ENCODE measurements around the gene TSPAN13. TPM values are rescaled to one million over a fixed set of nuclear protein-coding genes. Genes with fewer than 3 reads are reported as not detected.

Gene TSPAN13
- total and polyA plus RNA-seq, 2 donors (not counting 1 experiment from before 2014, with no cell fraction given) = 23.0 to 26.2 TPM

DNA sequence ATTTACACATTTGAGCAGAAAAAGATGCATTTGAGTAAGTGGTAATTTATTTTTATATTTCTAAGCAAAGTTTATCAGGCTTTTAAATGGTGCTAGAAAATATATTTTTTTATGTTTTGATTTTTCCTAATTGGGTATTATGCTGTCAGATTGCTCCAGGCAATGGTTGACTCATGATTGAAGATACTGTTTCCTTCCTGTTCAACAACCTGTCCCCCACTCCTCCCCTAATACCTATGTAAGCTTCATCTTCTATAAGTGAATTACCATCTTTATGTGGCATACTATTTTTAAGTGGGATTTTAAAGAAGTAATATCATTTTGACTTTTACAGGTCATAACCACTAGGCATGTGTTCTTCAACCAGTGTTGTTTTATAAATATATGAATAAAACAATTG is 21.4 kb downstream of the TSPAN13 start:
- Mint-ChIP-seq H3K4me3 (no peak overlapping the region), H3K9me3 (ENCODE audit: insufficient read depth) (no peaks in the 10 kb centered on the region), H3K4me1 (peaks cover 54% of the 10 kb centered on the region), H3K27ac (no peak overlapping the region), H3K27me3 (no peaks in the 10 kb centered on the region)
- ChIA-PET CTCF (interaction anchor here (1.5 kb wide), 1 partner anchor 25 kb away, joined by 3 read pairs; no protein-coding TSS in a partner anchor), POLR2A (no interaction called here)
- no peaks in the 10 kb centered on the region for H3K9me3 ChIP-seq (ENCODE audit: control extremely low read depth in 1 of 3, control insufficient read depth in 2 of 3, insufficient read depth in 1 of 3, low read length in 2 of 3)
- no peak overlapping the region for H3K4me3 ChIP-seq (ENCODE audit: control extremely low read depth in 1 of 5, extremely low read depth in 1 of 5, insufficient read depth in 1 of 5, low read depth in 2 of 5, low read length in 4 of 5)
- H3K79me2 ChIP-seq (ENCODE audit: control insufficient read depth, insufficient read depth, low read length) = peaks cover 79% of the 10 kb centered on the region
- no peaks in the 10 kb centered on the region for H3K27me3 ChIP-seq (replicated peaks in 1 of 4; ENCODE audit: control extremely low read depth in 1 of 4, control insufficient read depth in 3 of 4, insufficient read depth in 4 of 4, low read length in 3 of 4)
- TF ChIP-seq EZH2 (IDR thresholded peaks at IDR 0.05; ENCODE audit: borderline replicate concordance, insufficient read depth, low read depth, low read length, poor library complexity, severe bottlenecking) = no peak
- TF ChIP-seq, protein P1, sequence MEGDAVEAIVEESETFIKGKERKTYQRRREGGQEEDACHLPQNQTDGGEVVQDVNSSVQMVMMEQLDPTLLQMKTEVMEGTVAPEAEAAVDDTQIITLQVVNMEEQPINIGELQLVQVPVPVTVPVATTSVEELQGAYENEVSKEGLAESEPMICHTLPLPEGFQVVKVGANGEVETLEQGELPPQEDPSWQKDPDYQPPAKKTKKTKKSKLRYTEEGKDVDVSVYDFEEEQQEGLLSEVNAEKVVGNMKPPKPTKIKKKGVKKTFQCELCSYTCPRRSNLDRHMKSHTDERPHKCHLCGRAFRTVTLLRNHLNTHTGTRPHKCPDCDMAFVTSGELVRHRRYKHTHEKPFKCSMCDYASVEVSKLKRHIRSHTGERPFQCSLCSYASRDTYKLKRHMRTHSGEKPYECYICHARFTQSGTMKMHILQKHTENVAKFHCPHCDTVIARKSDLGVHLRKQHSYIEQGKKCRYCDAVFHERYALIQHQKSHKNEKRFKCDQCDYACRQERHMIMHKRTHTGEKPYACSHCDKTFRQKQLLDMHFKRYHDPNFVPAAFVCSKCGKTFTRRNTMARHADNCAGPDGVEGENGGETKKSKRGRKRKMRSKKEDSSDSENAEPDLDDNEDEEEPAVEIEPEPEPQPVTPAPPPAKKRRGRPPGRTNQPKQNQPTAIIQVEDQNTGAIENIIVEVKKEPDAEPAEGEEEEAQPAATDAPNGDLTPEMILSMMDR (IDR thresholded peaks at IDR 0.05) = no peak
- ATAC-seq (ENCODE audit: low read depth) (no peak), DNase-seq (no peak)
- no peak overlapping the region for H3K9ac ChIP-seq (ENCODE audit: low read length)
- H3K4me1 ChIP-seq (ENCODE audit: control insufficient read depth in 2 of 2, insufficient read depth in 2 of 2, low read length in 2 of 2) = peaks cover 24 to 48% of the 10 kb centered on the region in 2 donors
- no peak overlapping the region for H3K4me2 ChIP-seq (replicated peaks; ENCODE audit: low read depth, low read length, poor library complexity, severe bottlenecking)
- H3K27ac ChIP-seq (ENCODE audit: low read length in 2 of 2) = peak overlapping the region in 1 of 2 donors; percentile 19
- peaks cover 81% of the 10 kb centered on the region for H4K20me1 ChIP-seq (ENCODE audit: control insufficient read depth, insufficient read depth, low read length, poor library complexity, severe bottlenecking)
- intact Hi-C loops (cut with micrococcal nuclease) = loop anchor here (5.0 kb wide), 1 partner anchor 498 kb away; no protein-coding TSS in a partner anchor
- no peak overlapping the region for H2AFZ ChIP-seq (ENCODE audit: insufficient read depth, low read depth, low read length, poor library complexity, severe bottlenecking)
- peaks cover 2 to 23% of the 10 kb centered on the region in 2 experiments for H3K36me3 ChIP-seq (replicated peaks in 1 of 2; ENCODE audit: control extremely low read depth in 1 of 2, control insufficient read depth in 1 of 2, extremely low read depth in 1 of 2, insufficient read depth in 2 of 2, low read length in 1 of 2)

DNA sequence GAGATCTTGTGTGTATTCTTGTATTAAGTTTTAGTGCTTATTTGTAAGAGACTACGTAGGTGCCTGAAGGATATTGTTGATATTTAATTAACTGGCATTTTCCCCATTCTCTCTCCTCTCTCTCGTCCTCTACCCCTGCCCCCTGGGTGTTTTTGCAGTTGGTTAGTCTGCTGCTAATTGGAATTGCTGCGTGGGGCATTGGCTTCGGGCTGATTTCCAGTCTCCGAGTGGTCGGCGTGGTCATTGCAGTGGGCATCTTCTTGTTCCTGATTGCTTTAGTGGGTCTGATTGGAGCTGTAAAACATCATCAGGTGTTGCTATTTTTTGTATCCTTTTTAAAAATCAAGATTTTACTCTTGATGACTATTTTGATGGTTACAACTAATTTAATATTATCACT is 22.5 kb downstream of the TSPAN13 start:
- Mint-ChIP-seq H3K4me1 (peaks cover 48% of the 10 kb centered on the region), H3K9me3 (ENCODE audit: insufficient read depth) (no peaks in the 10 kb centered on the region), H3K4me3 (no peak overlapping the region), H3K27me3 (no peaks in the 10 kb centered on the region), H3K27ac (peak overlapping the region; percentile 47)
- Histone ChIP-seq H3K4me2 (replicated peaks; ENCODE audit: low read depth, low read length, poor library complexity, severe bottlenecking) (no peak overlapping the region), H3K9me3 (ENCODE audit: control extremely low read depth in 1 of 3, control insufficient read depth in 2 of 3, insufficient read depth in 1 of 3, low read length in 2 of 3) (no peaks in the 10 kb centered on the region), H3K4me3 (ENCODE audit: control extremely low read depth in 1 of 5, extremely low read depth in 1 of 5, insufficient read depth in 1 of 5, low read depth in 2 of 5, low read length in 4 of 5) (no peak overlapping the region), H3K79me2 (ENCODE audit: control insufficient read depth, insufficient read depth, low read length) (peaks cover 69% of the 10 kb centered on the region), H4K20me1 (ENCODE audit: control insufficient read depth, insufficient read depth, low read length, poor library complexity, severe bottlenecking) (peaks cover 74% of the 10 kb centered on the region), H3K27ac (ENCODE audit: low read length in 2 of 2) (no peak overlapping the region), H3K27me3 (replicated peaks in 1 of 4; ENCODE audit: control extremely low read depth in 1 of 4, control insufficient read depth in 3 of 4, insufficient read depth in 4 of 4, low read length in 3 of 4) (no peaks in the 10 kb centered on the region), H2AFZ (ENCODE audit: insufficient read depth, low read depth, low read length, poor library complexity, severe bottlenecking) (no peak overlapping the region), H3K9ac (ENCODE audit: low read length) (no peak overlapping the region), H3K36me3 (replicated peaks in 1 of 2; ENCODE audit: control extremely low read depth in 1 of 2, control insufficient read depth in 1 of 2, extremely low read depth in 1 of 2, insufficient read depth in 2 of 2, low read length in 1 of 2) (peaks cover 2 to 29% of the 10 kb centered on the region in 2 experiments), H3K4me1 (ENCODE audit: control insufficient read depth in 2 of 2, insufficient read depth in 2 of 2, low read length in 2 of 2) (peaks cover 15 to 41% of the 10 kb centered on the region in 2 donors)
- TF ChIP-seq EZH2 (IDR thresholded peaks at IDR 0.05; ENCODE audit: borderline replicate concordance, insufficient read depth, low read depth, low read length, poor library complexity, severe bottlenecking) = no peak
- TF ChIP-seq, protein P1 (IDR thresholded peaks at IDR 0.05) = no peak
- ChIA-PET CTCF (interaction anchor here (0.7 kb wide), 1 partner anchor 75 kb away, joined by 3 read pairs; no protein-coding TSS in a partner anchor), POLR2A (no interaction called here)
- intact Hi-C loops (cut with micrococcal nuclease) = no loop called here
- DNase-seq (no peak), ATAC-seq (ENCODE audit: low read depth) (no peak)
- WGBS (ENCODE audit: insufficient coverage) = no CpG with 5 or more reads among the region's 7 CpGs

Measured in B cell (primary cell).